Spleen (tissue), 7 donors: Measurements from ENCODE around the gene CHCHD3.

Experiments
- CTCF ChIP-seq, 11 experiments: fragments of 200-600 bp in 7 of 11; fragments of 450-650 bp in 4 of 11; sonication (generic) in 4 of 11; IDR thresholded peaks in 8 of 11; conservative IDR thresholded peaks in 3 of 11; 1 replicate in 7 of 11; 2 replicates in 4 of 11; pipeline versions ENCODE4 v1.4.0 to v1.8.0; 2016 to 2021; ENCODE audit warnings: antibody characterized with exemption in 11 of 11, inconsistent platforms in 4 of 11, mild to moderate bottlenecking in 1 of 11
- POLR2A ChIP-seq, 3 donors: fragments of 450-650 bp; IDR thresholded peaks; one replicate each; pipeline ENCODE4 v1.5.1; 2017; ENCODE audit warnings: antibody characterized with exemption in 3 of 3, mild to moderate bottlenecking in 1 of 3
- donor health status: DM: no; HTN: no; CAD: no; lungs with moderate emphysema.
- donor health status: DM: no; HTN: no; CAD: no.
- donor health status: DM: no; HTN: no; CAD: no.

- TF ChIP-seq CTCF (IDR thresholded peaks at IDR 0.05 in 8 of 11, conservative IDR thresholded peaks at IDR 0.05 in 3 of 11) (no peak), POLR2A (IDR thresholded peaks at IDR 0.05) (no peak)
Measured at GRCh38 chr7:132836746-132837145, 245.1 kb downstream of the CHCHD3 start.
